HG03565 (cell line): ENCODE results near the gene KDM5C.

Experiments used
- ATAC-seq: cut with Tn5 transposase; IDR thresholded peaks from one replicate; pipeline ENCODE4 v1.9.1; 2021; ENCODE audit warnings: mild to moderate bottlenecking, moderate library complexity; ENCODE audit not compliant: unreplicated experiment

The KDM5C gene

DNA sequence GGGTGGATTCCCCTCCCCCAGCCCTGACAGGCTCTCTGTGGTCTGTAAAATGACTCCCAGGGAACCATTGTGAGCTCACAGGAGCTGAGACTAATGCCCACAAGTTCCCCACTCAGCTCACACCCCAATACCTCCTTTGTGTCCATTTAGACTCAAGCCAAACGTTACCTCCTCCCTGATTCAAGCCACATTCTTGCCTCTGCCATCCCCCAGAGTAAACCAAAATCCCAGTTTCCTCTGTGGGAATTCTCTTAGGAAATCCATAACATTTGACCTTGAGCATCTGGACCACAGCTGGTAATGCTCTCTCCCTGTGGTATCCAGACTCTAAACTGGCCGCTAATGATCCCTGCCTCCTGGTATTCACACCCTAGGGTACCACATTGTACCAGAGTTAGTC lies 26.3 kb upstream of the KDM5C start:
- ATAC-seq, result no peak

- no peak for ATAC-seq
These were observed 25.5 kb upstream of the KDM5C start for GRCh38 chrX:53250556-53250955.

- no peak for ATAC-seq
These were observed 24.5 kb upstream of the KDM5C start for GRCh38 chrX:53249408-53250042.

DNA sequence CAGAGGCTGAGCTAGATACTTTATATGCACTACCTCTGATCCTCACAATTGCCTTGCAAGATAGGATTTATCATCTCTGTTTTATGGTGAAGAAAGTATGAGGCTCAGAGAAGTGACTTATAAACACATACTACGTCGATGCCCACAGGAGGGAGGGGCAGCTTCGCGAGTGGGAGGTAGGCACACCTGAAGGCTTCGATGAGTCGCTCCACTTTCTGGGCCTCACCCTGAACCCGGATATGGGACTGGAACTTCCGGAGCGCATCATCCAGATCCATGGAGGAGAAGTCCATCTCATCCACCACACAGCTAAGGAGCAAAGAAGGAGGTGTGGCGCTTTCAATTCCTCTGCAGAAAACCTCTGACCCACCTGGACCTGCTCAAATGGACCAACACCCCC lies 22.9 kb upstream of the KDM5C start:
- no peak for ATAC-seq

DNA sequence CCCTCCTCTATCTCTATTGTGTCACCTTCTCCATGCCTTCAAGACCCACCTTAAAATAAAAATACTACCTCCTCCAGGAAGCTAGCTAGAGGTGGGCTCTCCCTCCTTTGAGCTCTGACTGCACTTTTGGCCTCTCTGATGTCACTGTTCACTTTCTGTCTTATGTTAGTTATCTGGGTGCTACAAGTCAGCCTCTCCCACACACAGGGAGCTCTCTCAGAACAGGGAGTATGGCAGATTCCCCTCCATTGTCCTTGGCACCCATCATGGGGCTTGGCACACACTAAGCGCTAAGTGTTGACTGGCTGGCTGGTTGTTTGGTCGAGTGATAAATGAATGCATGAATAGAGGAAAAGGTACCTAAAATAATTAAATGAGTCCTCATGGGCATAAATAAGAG lies 21.2 kb upstream of the KDM5C start:
- ATAC-seq, result no peak

- no peak for ATAC-seq
These were observed 19.6 kb upstream of the KDM5C start for GRCh38 chrX:53244610-53245009.

DNA sequence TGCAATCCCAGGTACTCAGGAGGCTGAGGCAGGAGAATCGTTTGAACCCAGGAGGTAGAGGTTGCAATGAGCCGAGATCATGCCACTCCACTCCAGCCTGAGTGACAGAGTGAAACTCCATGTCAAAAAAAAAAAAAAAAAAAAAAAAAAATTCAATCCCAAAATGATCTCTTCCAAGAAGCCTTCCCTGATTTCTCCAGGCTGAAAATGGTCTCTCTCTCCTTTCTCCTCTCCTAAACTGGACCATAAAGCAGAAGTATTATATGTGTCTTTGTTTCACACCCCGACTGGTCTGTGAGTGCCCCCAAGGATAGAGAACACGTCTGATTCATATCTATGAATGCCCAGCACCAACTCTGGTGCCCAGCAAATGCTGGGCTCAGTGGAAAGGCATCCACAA lies 17.3 kb upstream of the KDM5C start:
- ATAC-seq, result no peak

GRCh38 chrX:53241558-53241957 lies 16.6 kb upstream of the KDM5C start:
- ATAC-seq, result no peak

DNA sequence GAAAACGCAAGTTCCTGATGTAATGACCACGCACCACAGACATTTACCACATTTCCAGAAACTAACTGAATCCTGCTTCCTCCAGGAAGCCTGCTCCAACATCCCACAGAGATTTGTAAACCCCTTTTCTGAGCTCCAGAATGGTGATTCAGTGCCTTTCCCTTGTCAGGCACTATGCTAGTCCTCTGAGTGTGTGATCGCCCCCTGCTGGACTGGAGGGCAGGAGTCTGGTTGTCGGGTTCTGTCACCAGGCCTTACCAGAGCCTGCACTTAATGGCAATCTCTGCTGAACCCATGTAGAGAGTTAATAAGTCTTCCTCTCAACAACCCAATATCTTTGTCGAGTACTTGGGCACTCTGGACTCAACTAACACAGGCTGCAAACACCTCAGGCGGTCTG lies 14.5 kb upstream of the KDM5C start:
- no peak for ATAC-seq

DNA sequence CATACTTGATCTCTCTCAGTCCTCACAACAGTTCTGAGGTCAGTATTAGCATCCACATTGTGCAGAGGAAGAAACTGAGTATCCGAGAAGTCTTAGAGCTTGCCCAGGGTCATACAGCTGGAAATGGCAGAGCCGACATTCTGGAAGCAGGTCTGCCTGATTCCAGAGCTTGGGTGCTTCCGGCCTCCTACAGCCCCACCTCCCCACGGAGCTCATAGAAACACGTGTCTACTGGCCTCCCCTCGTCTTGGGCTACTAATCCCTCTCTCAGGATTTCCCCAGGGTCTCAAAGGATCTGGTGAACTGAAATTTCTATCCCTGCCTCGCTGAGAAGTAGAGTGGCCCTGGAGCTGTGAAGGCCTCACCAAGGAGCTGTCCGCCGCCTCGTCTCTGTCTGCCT lies 12.0 kb upstream of the KDM5C start:
- no peak for ATAC-seq

DNA sequence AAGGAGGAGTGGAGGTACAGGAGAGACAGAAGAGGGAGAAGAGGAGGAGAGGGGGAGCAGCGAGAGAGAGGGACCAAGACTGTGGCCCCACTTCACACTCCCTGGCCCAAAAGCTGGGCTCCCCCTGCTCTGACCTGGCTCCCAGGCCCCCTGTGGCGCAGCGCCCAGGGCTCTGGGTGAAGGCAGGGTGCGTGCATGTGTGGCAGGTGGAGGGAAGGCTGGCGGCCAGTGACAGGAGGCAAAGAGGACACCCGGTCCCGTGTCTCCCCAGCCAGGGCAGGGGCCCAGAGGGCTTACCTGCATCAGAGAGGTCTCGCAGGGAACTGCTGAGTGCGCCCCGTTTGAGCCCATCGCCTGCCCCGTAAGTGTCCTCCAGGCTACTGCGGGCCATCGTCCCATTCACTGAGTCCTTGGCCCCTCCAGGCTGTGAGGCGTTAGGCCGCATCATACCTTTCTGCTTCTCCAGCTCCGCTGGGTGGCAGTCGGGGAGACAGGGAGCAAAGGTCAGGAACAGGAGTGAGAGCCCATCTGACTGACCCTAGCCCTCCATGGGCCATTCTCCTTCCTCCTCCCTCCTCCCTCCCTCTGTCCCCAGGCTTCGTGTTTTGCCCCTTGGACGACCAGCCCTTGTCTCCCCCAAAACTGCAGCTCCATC lies 11.1 kb upstream of the KDM5C start:
- no peak for ATAC-seq

DNA sequence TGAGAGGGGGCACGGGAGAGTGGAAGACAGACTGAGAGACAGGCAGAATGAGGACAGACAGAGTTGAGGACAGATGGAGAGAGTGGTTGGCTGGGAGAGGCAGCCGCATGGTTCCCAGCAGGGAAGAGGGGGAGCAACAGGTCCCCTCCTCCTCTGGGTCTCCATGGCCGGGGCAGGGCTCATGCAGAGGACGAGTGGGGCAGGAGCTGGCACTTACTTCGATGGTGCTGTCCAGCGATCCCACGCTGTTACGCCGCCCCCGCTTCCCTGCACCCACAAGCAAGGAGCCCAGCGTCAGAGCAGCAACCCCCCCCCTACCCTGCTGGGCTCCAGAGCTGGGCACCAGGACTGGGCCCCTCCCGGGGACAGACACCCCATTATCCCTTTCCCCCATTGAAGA lies 10.6 kb upstream of the KDM5C start:
- no peak for ATAC-seq

DNA sequence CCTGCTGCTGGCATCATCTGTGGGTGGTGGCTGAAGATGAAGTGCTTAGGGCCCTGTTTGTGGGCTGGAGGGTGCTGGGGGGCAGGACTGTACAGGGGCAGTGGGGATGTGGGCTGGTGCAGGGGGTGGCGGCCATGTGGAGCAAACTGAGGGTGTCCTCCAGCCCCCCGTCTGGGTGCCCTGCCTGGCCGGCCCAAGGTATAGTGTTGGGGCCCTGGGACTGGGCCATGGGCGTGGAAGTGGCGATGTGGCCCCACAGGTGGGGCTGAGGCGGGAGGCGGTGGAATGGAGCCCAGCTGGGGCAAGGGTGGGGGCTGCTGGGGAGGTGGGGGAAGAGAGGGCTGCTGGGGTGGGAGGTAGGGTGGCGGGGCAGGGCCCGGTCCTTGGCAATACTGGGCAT lies 9.5 kb upstream of the KDM5C start:
- ATAC-seq, result no peak

DNA sequence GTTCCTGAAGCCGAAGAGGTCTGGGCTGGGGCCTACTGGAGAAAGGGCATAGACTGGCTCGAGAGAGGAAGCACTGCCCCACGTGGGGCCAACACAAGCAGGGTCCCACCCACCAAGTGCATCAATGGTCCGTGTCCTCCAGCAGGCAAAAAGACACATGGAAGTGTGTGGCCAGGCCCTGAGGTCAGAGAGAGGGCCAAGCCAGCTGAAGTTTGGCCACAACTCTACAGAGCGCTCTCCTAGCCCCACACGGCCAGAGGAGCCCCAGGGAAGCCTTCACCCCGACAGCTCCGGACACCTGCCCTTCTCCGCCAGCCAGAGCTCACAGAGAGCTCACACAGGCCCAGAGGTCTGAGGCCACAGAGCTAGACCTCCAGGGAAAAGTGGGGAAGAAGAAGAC lies 8.5 kb upstream of the KDM5C start:
- ATAC-seq, result no peak

DNA sequence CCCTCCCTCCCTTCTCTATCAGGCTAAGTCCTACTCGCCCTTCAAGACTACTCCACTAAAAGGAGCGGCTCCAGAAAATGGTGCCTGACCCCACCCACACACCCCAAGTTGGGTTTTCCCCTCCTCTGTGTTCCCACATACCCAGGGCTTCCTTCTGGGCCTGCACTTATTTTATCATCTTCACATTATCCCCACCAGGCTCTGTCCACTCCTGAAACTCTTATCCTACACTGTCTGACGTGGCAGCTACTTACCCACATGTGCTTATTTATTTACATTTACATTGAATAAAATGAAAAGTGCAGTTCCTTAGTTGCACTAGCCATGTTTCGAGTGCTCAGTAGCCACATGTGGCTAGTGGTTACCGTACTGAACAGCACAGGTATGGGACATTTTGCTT lies 5.1 kb upstream of the KDM5C start:
- ATAC-seq, result no peak

DNA sequence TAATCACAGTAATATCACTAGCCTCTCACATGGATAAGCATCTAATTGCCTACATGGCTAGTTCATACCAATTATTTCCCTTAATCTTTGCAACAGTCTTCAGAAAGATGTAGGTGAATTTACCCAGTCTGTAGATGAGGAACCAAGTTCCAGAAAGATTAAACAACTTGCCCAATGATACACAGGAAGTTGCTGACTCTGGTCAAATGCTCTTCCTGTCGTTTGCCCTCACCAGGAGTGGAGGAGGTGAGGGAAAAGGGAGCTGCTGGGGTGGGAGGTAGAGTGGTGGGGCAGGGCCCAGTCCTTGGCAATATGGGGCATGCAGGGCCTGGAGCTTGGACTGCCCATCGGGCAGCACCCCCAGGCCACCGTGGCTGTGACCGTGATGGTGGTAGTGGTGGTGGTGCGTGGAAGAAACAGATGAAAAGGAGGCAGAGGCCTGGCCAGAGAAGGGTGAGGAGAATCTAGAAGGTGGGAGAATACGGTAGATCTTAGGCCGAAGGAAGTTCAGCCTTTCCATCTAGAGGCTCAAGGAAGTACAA lies 2.3 kb upstream of the KDM5C start:
- ATAC-seq, result no peak

- ATAC-seq, result no peak
These were observed 800 bp downstream of the KDM5C start for GRCh38 chrX:53223955-53224859.

DNA sequence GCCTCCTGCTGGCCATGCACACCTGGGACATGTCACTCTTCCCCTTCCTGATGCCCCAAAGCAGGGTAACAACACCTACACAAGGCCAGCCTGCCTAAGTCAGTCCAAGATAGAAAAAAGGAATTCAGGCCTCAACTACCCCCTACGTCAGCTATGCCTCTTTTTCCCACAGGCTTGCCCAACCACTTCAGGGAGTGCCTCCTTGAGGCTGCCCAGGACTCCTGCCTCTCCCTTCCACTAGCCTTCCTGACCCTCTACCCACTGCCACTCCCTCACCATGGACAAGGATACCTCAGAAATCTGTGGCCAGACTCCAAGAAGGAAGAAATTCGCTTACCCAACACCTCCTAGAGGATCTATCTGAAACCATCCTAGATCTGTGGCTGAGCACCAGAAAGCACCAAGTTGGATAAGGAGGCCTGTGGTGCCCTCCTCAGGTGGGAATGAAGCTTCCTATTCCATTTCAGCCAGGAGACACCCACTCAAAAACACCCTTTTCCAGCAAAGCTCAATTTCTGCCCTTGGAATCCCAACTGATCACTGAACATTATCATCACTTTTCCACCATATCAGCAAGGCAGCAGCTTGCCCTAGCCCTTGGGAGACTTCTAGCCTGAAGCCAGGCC lies 1.8 kb downstream of the KDM5C start:
- ATAC-seq, result no peak

GRCh38 chrX:53211391-53211978 lies 13.5 kb downstream of the KDM5C start:
- no peak for ATAC-seq

- no peak for ATAC-seq
These were observed 28.3 kb downstream of the KDM5C start for GRCh38 chrX:53196678-53197077.

- ATAC-seq, result no peak
These were observed 29.6 kb downstream of the KDM5C start for GRCh38 chrX:53195401-53195800.
